H1 (cell line): ENCODE data around the gene HOTAIR. TPM values are rescaled to one million over a fixed set of nuclear protein-coding genes. Genes with fewer than 3 reads are reported as not detected.

Experiments
- CTCF ChIA-PET: fragments of 300-600 bp; sonication (Branson Sonifier 250); formaldehyde crosslinking; loops from one replicate; lab custom pipeline; 2021; ENCODE audit not compliant: partially characterized antibody; lab: Charles Lee
- POLR2A ChIA-PET: fragments of 300-600 bp; sonication (Branson Sonifier 250); formaldehyde crosslinking; loops from one replicate; lab custom pipeline; 2021; ENCODE audit warnings: inconsistent platforms; ENCODE audit not compliant: partially characterized antibody; lab: Charles Lee
- DNase-seq, 2 experiments: peaks; one replicate each; pipeline versions ENCODE4 v3.0.0 to v3.0.0-alpha.2; 2010 to 2022; ENCODE audit warnings: low spot score in 2 of 2, low read depth in 1 of 2, mixed read lengths in 1 of 2
- FAIRE-seq: peaks from 2 replicates; lab custom pipeline; 2011; peaks lifted over from hg19 to GRCh38; lab: Jason Lieb, UNC
- H2AFZ ChIP-seq: 2 replicates; pipeline ENCODE4 v1.8.1; 2012; ENCODE audit warnings: low read length, inconsistent platforms
- H2AK5ac ChIP-seq: 2 replicates; pipeline ENCODE4 v1.6.1; 2013; ENCODE audit warnings: low read depth, low read length
- H2BK120ac ChIP-seq: replicated peaks from 2 replicates; pipeline ENCODE3; 2013; ENCODE audit warnings: low read depth, low read length, inconsistent platforms
- H2BK12ac ChIP-seq: 2 replicates; pipeline ENCODE4 v1.6.1; 2013; ENCODE audit warnings: low read depth, low read length
- H2BK15ac ChIP-seq: 2 replicates; pipeline ENCODE4 v1.6.1; 2013; ENCODE audit warnings: low read length
- H2BK20ac ChIP-seq: 2 replicates; pipeline ENCODE4 v1.6.1; 2013; ENCODE audit warnings: low read length
- H2BK5ac ChIP-seq: 2 replicates; pipeline ENCODE4 v1.6.1; 2013; ENCODE audit warnings: low read depth, low read length
- H3K14ac ChIP-seq: 2 replicates; pipeline ENCODE4 v1.6.1; 2013; ENCODE audit warnings: inconsistent platforms; ENCODE audit not compliant: insufficient read length
- H3K18ac ChIP-seq: 2 replicates; pipeline ENCODE4 v1.6.1; 2013; ENCODE audit warnings: low read length; ENCODE audit errors: extremely low read depth
- H3K23ac ChIP-seq: 2 replicates; pipeline ENCODE4 v1.6.1; 2013; ENCODE audit warnings: inconsistent platforms; ENCODE audit not compliant: insufficient read length
- H3K23me2 ChIP-seq: 2 replicates; pipeline ENCODE4 v1.6.1; 2013; ENCODE audit warnings: low read depth, low read length
- H3K27ac ChIP-seq: 2 replicates; pipeline ENCODE4 v1.6.1; 2011; ENCODE audit warnings: low read depth, low read length, inconsistent platforms
- H3K27me3 ChIP-seq, 4 experiments: replicated peaks in 1 of 4; 1 replicate in 1 of 4; 2 replicates in 3 of 4; pipeline versions ENCODE4 v1.6.1 to v1.8.1; 2011 to 2013; ENCODE audit warnings: low read length in 3 of 4, mild to moderate bottlenecking in 3 of 4, inconsistent platforms in 2 of 4, mixed read lengths in 2 of 4, moderate library complexity in 1 of 4; ENCODE audit not compliant: control insufficient read depth in 3 of 4, insufficient read depth in 3 of 4; ENCODE audit errors: extremely low read depth in 1 of 4
- H3K36me3 ChIP-seq, 4 experiments: 2 replicates each; pipeline versions ENCODE4 v1.6.1 to v1.8.1; 2011 to 2013; ENCODE audit warnings: mild to moderate bottlenecking in 4 of 4, low read length in 3 of 4, moderate library complexity in 2 of 4, control low read depth in 1 of 4, inconsistent platforms in 1 of 4; ENCODE audit not compliant: insufficient read depth in 4 of 4, control insufficient read depth in 2 of 4
- H3K4ac ChIP-seq: replicated peaks from 2 replicates; pipeline ENCODE3; 2013; ENCODE audit warnings: low read length, low read depth, mixed read lengths, inconsistent platforms; ENCODE audit not compliant: insufficient read length
- H3K4me1 ChIP-seq, 4 experiments: replicated peaks in 1 of 4; 1 replicate in 1 of 4; 2 replicates in 3 of 4; pipeline versions ENCODE4 v1.6.1 to v1.8.1; 2011 to 2013; ENCODE audit warnings: low read length in 3 of 4, inconsistent platforms in 2 of 4, mixed read lengths in 1 of 4; ENCODE audit not compliant: insufficient read depth in 4 of 4, control insufficient read depth in 3 of 4
- H3K4me2 ChIP-seq, 2 experiments: 2 replicates each; pipeline versions ENCODE4 v1.6.1 to v1.8.1; 2011 to 2013; ENCODE audit warnings: low read depth in 2 of 2, low read length in 2 of 2, control low read depth in 1 of 2, inconsistent platforms in 1 of 2, mild to moderate bottlenecking in 1 of 2; ENCODE audit not compliant: insufficient read depth in 1 of 2
- H3K4me3 ChIP-seq, 4 experiments: fragments of 200-600, 300-600 bp in 1 of 4; sonication (generic), shearing (Covaris generic), sonication (Bioruptor Twin) in 1 of 4; 2 replicates each; pipeline versions ENCODE4 v1.5.1 to v1.8.1; 2011 to 2016; ENCODE audit warnings: low read length in 4 of 4, low read depth in 3 of 4, control low read depth in 2 of 4, inconsistent platforms in 2 of 4, mild to moderate bottlenecking in 2 of 4, mixed read lengths in 1 of 4, moderate library complexity in 1 of 4; ENCODE audit not compliant: insufficient read depth in 2 of 4; ENCODE audit errors: extremely low read depth in 1 of 4
- H3K56ac ChIP-seq: replicated peaks from 2 replicates; pipeline ENCODE3; 2013; ENCODE audit warnings: low read depth, mild to moderate bottlenecking, mixed read lengths, low read length, inconsistent platforms; ENCODE audit not compliant: insufficient read length
- H3K79me1 ChIP-seq: 2 replicates; pipeline ENCODE4 v1.6.1; 2013; ENCODE audit warnings: low read depth, low read length, control low read depth
- H3K79me2 ChIP-seq, 2 experiments: 2 replicates each; pipeline versions ENCODE4 v1.6.1 to v1.8.1; 2012 to 2013; ENCODE audit warnings: low read length in 2 of 2, mild to moderate bottlenecking in 2 of 2, inconsistent platforms in 1 of 2; ENCODE audit not compliant: insufficient read depth in 2 of 2, control insufficient read depth in 1 of 2
- H3K9ac ChIP-seq, 4 experiments: replicated peaks in 1 of 4; 1 replicate in 1 of 4; 2 replicates in 3 of 4; pipeline versions ENCODE4 v1.6.1 to v1.8.1; 2011 to 2013; ENCODE audit warnings: low read depth in 3 of 4, low read length in 3 of 4, control low read depth in 2 of 4, mild to moderate bottlenecking in 2 of 4, moderate library complexity in 2 of 4, inconsistent platforms in 1 of 4; ENCODE audit errors: extremely low read depth in 1 of 4
- H3K9me3 ChIP-seq, 2 experiments: 2 replicates each; pipeline versions ENCODE4 v1.6.1 to v1.8.1; 2012 to 2013; ENCODE audit warnings: mild to moderate bottlenecking in 2 of 2, moderate library complexity in 2 of 2, control low read depth in 1 of 2, inconsistent platforms in 1 of 2, low read depth in 1 of 2, low read length in 1 of 2, mixed read lengths in 1 of 2; ENCODE audit not compliant: insufficient read depth in 2 of 2
- H4K20me1 ChIP-seq, 2 experiments: replicated peaks in 1 of 2; 2 replicates each; pipeline versions ENCODE3 to v1.8.1; 2011 to 2013; ENCODE audit warnings: inconsistent platforms in 2 of 2, low read length in 2 of 2, mild to moderate bottlenecking in 1 of 2; ENCODE audit not compliant: insufficient read depth in 2 of 2, control insufficient read depth in 1 of 2
- H4K5ac ChIP-seq: 2 replicates; pipeline ENCODE4 v1.6.1; 2013; ENCODE audit warnings: low read length, low read depth, mixed read lengths, inconsistent platforms; ENCODE audit not compliant: insufficient read length
- H4K8ac ChIP-seq: 2 replicates; pipeline ENCODE4 v1.8.0; 2013; ENCODE audit warnings: mild to moderate bottlenecking, moderate library complexity, low read length, inconsistent platforms; ENCODE audit not compliant: insufficient read depth; ENCODE audit errors: extremely low read depth
- H4K91ac ChIP-seq: replicated peaks from 2 replicates; pipeline ENCODE3; 2013; ENCODE audit warnings: low read length, mixed read lengths, inconsistent platforms; ENCODE audit not compliant: insufficient read length
- BACH1 ChIP-seq: IDR thresholded peaks from 2 replicates; pipeline ENCODE4 v1.6.1; 2012; ENCODE audit warnings: low read length, improper control_type of control experiment
- EZH2 ChIP-seq: fragments of 200-600 bp; sonication (generic); IDR thresholded peaks from 2 replicates; pipeline ENCODE4 v1.7.1; 2012; ENCODE audit warnings: low read depth, mild to moderate bottlenecking, moderate library complexity, low read length, inconsistent platforms; ENCODE audit not compliant: severe bottlenecking
- GTF2F1 ChIP-seq: IDR thresholded peaks from 2 replicates; pipeline ENCODE4 v1.6.1; 2012; ENCODE audit warnings: low read depth, low read length, improper control_type of control experiment, borderline replicate concordance
- KDM5A ChIP-seq: fragments of 200-600 bp; IDR thresholded peaks from 2 replicates; pipeline ENCODE4 v1.7.1; 2012; ENCODE audit warnings: mild to moderate bottlenecking, low read length, inconsistent platforms, mixed read lengths
- RAD21 ChIP-seq, 2 experiments: IDR thresholded peaks in 1 of 2; conservative IDR thresholded peaks in 1 of 2; 2 replicates each; pipeline ENCODE4 v1.6.1; 2011; ENCODE audit warnings: low read depth in 2 of 2, low read length in 2 of 2, improper control_type of control experiment in 1 of 2, inconsistent platforms in 1 of 2, mild to moderate bottlenecking in 1 of 2, moderate library complexity in 1 of 2
- RFX5 ChIP-seq: IDR thresholded peaks from 2 replicates; pipeline ENCODE4 v1.6.1; 2011; ENCODE audit warnings: low read depth, low read length, improper control_type of control experiment, borderline replicate concordance
- WGBS, 2 experiments: shearing (Covaris generic) in 1 of 2; methylation state at CpG; one replicate each; pipeline versions ENCODE4 v1.1.6 to v1.1.7; 2013 to 2015; ENCODE audit warnings: low lambda C conversion rate in 2 of 2, mixed read lengths in 2 of 2, inconsistent platforms in 1 of 2, low coverage in 1 of 2, missing lambda C conversion rate in 1 of 2; ENCODE audit not compliant: insufficient replicate concordance in 2 of 2, insufficient coverage in 1 of 2, insufficient read length in 1 of 2; ENCODE audit errors: extremely low coverage in 1 of 2, missing lambda C conversion rate in 1 of 2; 5-methylcytosine and 5-hydroxymethylcytosine counted together
- polyA plus RNA-seq, 7 experiments: library from polyadenylated mRNA; depleted of rRNA in 3 of 7; stranded (reverse) in 5 of 7; unstranded in 2 of 7; fragments of >200 nt in 5 of 7; fragments of 200-250 nt in 2 of 7; gene quantifications; 1 replicate in 5 of 7; 2 replicates in 1 of 7; 4 replicates in 1 of 7; pipeline versions ENCODE4 v1.2.1 to v1.2.3, GENCODE V29; 2011 to 2013; ENCODE audit warnings: missing spikeins in 2 of 7, mixed read lengths in 2 of 7
- total RNA-seq: library from RNA; stranded (reverse); fragmentation: NEBNext Ultra II Directional; extraction: Animal tissue kit (Norgen Biotek cat#: 25700); gene quantifications from 2 replicates; pipeline ENCODE4 v1.2.1, GENCODE V29; 2021
- TF ChIP-seq, protein P1 (sequence below), 3 experiments: IDR thresholded peaks; 1 replicate in 2 of 3; 2 replicates in 1 of 3; pipeline versions ENCODE4 v1.5.1 to v1.6.1; 2011; ENCODE audit warnings: low read length in 3 of 3, mild to moderate bottlenecking in 3 of 3, inconsistent platforms in 2 of 3, low read depth in 1 of 3, moderate library complexity in 1 of 3; ENCODE audit not compliant: insufficient read depth in 1 of 3; ENCODE audit errors: control extremely low read depth in 1 of 3

The HOTAIR gene
- total and polyA plus RNA-seq, 2 of the 8 experiments (the other 6 are each of a cell fraction or from before 2014, with no cell fraction given), result not detected

GRCh38 chr12:53948650-53949593 lies 25.8 kb downstream of the HOTAIR start:
- no peak overlapping the region for H3K56ac ChIP-seq
- no peak overlapping the region for H3K4me3 ChIP-seq
- H2BK12ac ChIP-seq, result no peak overlapping the region
- no peak overlapping the region for H3K27ac ChIP-seq
- DNase-seq, result no peak
- H2BK120ac ChIP-seq, result no peak overlapping the region
- WGBS, 2 experiments, result 54% methylated on average over 9 of the region's 9 CpGs; no CpG with 5 or more reads in 1 of the 2 experiments
- H2BK5ac ChIP-seq, result no peak overlapping the region
- H4K91ac ChIP-seq, result no peak overlapping the region
- peaks cover 0 to 3% (median 0%) of the 10 kb centered on the region in 4 experiments; a peak in 1 of 8 replicates for H3K36me3 ChIP-seq
- H3K9ac ChIP-seq, result no peak overlapping the region
- H3K4me1 ChIP-seq, result peaks cover 0 to 16% (median 4%) of the 10 kb centered on the region in 4 experiments; a peak in 6 of 7 replicates
- H3K9me3 ChIP-seq, result no peaks in the 10 kb centered on the region; a peak in 1 of 4 replicates
- POLR2A ChIA-PET, result no interaction called here
- H2AK5ac ChIP-seq, result no peak overlapping the region
- H3K79me2 ChIP-seq, result no peaks in the 10 kb centered on the region
- H3K23me2 ChIP-seq, result no peaks in the 10 kb centered on the region
- H3K79me1 ChIP-seq, result no peaks in the 10 kb centered on the region
- no peak overlapping the region for H3K23ac ChIP-seq
- no peak overlapping the region for H2AFZ ChIP-seq
- no peak overlapping the region for H4K8ac ChIP-seq
- no peak overlapping the region for H3K4ac ChIP-seq
- peaks cover 98 to 100% (median 100%) of the 10 kb centered on the region in 4 experiments for H3K27me3 ChIP-seq
- TF ChIP-seq RAD21 (IDR thresholded peaks at IDR 0.05 in 1 of 2, conservative IDR thresholded peaks at IDR 0.05 in 1 of 2; ENCODE audit: low read depth in 2 of 2, low read length in 2 of 2) (peak in 1 of 2 experiments; percentile 21; a peak in 1 of 4 replicates), EZH2 (peak; percentile 1), GTF2F1 (no peak), BACH1 (no peak), KDM5A (no peak), RFX5 (no peak)
- TF ChIP-seq, protein P1, sequence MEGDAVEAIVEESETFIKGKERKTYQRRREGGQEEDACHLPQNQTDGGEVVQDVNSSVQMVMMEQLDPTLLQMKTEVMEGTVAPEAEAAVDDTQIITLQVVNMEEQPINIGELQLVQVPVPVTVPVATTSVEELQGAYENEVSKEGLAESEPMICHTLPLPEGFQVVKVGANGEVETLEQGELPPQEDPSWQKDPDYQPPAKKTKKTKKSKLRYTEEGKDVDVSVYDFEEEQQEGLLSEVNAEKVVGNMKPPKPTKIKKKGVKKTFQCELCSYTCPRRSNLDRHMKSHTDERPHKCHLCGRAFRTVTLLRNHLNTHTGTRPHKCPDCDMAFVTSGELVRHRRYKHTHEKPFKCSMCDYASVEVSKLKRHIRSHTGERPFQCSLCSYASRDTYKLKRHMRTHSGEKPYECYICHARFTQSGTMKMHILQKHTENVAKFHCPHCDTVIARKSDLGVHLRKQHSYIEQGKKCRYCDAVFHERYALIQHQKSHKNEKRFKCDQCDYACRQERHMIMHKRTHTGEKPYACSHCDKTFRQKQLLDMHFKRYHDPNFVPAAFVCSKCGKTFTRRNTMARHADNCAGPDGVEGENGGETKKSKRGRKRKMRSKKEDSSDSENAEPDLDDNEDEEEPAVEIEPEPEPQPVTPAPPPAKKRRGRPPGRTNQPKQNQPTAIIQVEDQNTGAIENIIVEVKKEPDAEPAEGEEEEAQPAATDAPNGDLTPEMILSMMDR (IDR thresholded peaks at IDR 0.05; ENCODE audit: control extremely low read depth in 1 of 3, insufficient read depth in 1 of 3, low read depth in 1 of 3, low read length in 3 of 3), result peak in 2 of 3 experiments; percentile 9 to 13; a peak in 2 of 4 replicates
- TF ChIP-seq, all 59 proteins: peak for 3
- Histone ChIP-seq H4K5ac (no peak overlapping the region), H2BK20ac (no peak overlapping the region), H2BK15ac (no peak overlapping the region), H3K4me2 (no peak overlapping the region), H3K18ac (no peak overlapping the region), H3K14ac (no peak overlapping the region), H4K20me1 (peaks cover 30 to 46% of the 10 kb centered on the region in 2 experiments)
- FAIRE-seq, result no peak
- CTCF ChIA-PET, result interaction anchor here (0.7 to 2.1 kb wide), 9 partner anchors 13 to 192 kb away, joined by 3 to 6 read pairs (median 3); no protein-coding TSS in a partner anchor
